OCI-LY1 (cell line): Measurements from ENCODE around the gene PXYLP1.
A peak's percentile ranks its signal among the peaks of the same experiment; 100 is the strongest.

Source experiments
- H2AFZ ChIP-seq: fragments of 200-600 bp; sonication (generic), shearing (Covaris generic); 2 replicates; pipeline ENCODE4 v1.6.0; 2014; ENCODE audit warnings: antibody characterized with exemption, mild to moderate bottlenecking, low read length
- H3F3A ChIP-seq: fragments of 200-600 bp; sonication (generic), shearing (Covaris generic); 2 replicates; pipeline ENCODE4 v1.6.0; 2014; ENCODE audit warnings: mild to moderate bottlenecking, antibody characterized with exemption, low read length, moderate library complexity; ENCODE audit not compliant: insufficient read depth
- H3K27ac ChIP-seq: fragments of 200-600 bp; sonication (generic); 2 replicates; pipeline ENCODE4 v1.5.1; 2014; ENCODE audit warnings: low read length, mixed run types, mild to moderate bottlenecking, low read depth; ENCODE audit not compliant: poor library complexity, severe bottlenecking
- H3K27me3 ChIP-seq: fragments of 200-600 bp; sonication (generic); 2 replicates; pipeline ENCODE4 v1.6.0; 2014; ENCODE audit warnings: antibody characterized with exemption, mild to moderate bottlenecking, low read length, moderate library complexity; ENCODE audit not compliant: insufficient read depth
- H3K36me3 ChIP-seq: fragments of 200-600 bp; sonication (generic); 2 replicates; pipeline ENCODE4 v1.6.1; 2014; ENCODE audit warnings: mild to moderate bottlenecking, antibody characterized with exemption, low read length, moderate library complexity, mixed read lengths; ENCODE audit not compliant: insufficient read depth
- H3K4me1 ChIP-seq: fragments of 200-600 bp; sonication (generic); 2 replicates; pipeline ENCODE4 v1.5.1; 2014; ENCODE audit warnings: mild to moderate bottlenecking, low read length, moderate library complexity; ENCODE audit not compliant: insufficient read depth, severe bottlenecking
- H3K4me2 ChIP-seq: fragments of 200-600 bp; sonication (generic), shearing (Covaris generic); 2 replicates; pipeline ENCODE4 v1.6.1; 2014; ENCODE audit warnings: low read length
- H3K4me3 ChIP-seq: fragments of 200-600 bp; sonication (generic); 2 replicates; pipeline ENCODE4 v1.5.1; 2014; ENCODE audit warnings: low read length, low read depth, mild to moderate bottlenecking, mixed read lengths; ENCODE audit not compliant: poor library complexity, severe bottlenecking
- H3K79me2 ChIP-seq: fragments of 200-600 bp; shearing (Covaris generic); 2 replicates; pipeline ENCODE4 v1.6.1; 2016; ENCODE audit warnings: mixed run types, low read length, mixed read lengths; ENCODE audit not compliant: insufficient read depth
- H3K9ac ChIP-seq: fragments of 200-600 bp; sonication (generic), shearing (Covaris generic); 2 replicates; pipeline ENCODE4 v1.6.1; 2014; ENCODE audit warnings: mild to moderate bottlenecking, low read length, mixed read lengths
- H3K9me2 ChIP-seq: fragments of 200-600 bp; sonication (generic), shearing (Covaris generic); 2 replicates; pipeline ENCODE4 v1.6.1; 2014; ENCODE audit warnings: low read depth, mild to moderate bottlenecking, low read length, mixed read lengths
- H3K9me3 ChIP-seq: fragments of 200-600 bp; shearing (Covaris generic); 2 replicates; pipeline ENCODE4 v1.6.1; 2014; ENCODE audit warnings: low read length, mixed read lengths
- H4K20me1 ChIP-seq: fragments of 200-600 bp; sonication (generic), shearing (Covaris generic); 2 replicates; pipeline ENCODE4 v1.6.0; 2016; ENCODE audit warnings: mild to moderate bottlenecking, low read length; ENCODE audit not compliant: insufficient read depth
- CTCF ChIP-seq: fragments of 200-600 bp; sonication (generic), shearing (Covaris generic); IDR thresholded peaks from 2 replicates; pipeline ENCODE4 v1.5.1; 2017; ENCODE audit warnings: mild to moderate bottlenecking, antibody characterized with exemption, low read length, moderate library complexity, mixed read lengths
- EZH2 ChIP-seq: fragments of 200-600 bp; sonication (generic), shearing (Covaris generic); IDR thresholded peaks from 2 replicates; pipeline ENCODE4 v1.8.0; 2017; ENCODE audit warnings: borderline replicate concordance, mixed run types, mild to moderate bottlenecking, antibody characterized with exemption, low read length, moderate library complexity, mixed read lengths

Gene PXYLP1

GRCh38 chr3:141307351-141308059 lies 75.9 kb downstream of the PXYLP1 start:
- Histone ChIP-seq H3K79me2 (no peaks in the 10 kb centered on the region), H3K9me2 (no peaks in the 10 kb centered on the region), H3K4me1 (peaks cover 24% of the 10 kb centered on the region), H3K36me3 (no peaks in the 10 kb centered on the region), H2AFZ (no peak overlapping the region), H3K4me2 (no peak overlapping the region), H3K9me3 (no peaks in the 10 kb centered on the region), H3K4me3 (no peak overlapping the region), H3K9ac (no peak overlapping the region), H4K20me1 (no peaks in the 10 kb centered on the region), H3K27ac (no peak overlapping the region), H3K27me3 (no peaks in the 10 kb centered on the region), H3F3A (no peaks in the 10 kb centered on the region)
- TF ChIP-seq EZH2 (no peak), CTCF (no peak)

GRCh38 chr3:141308588-141309218 lies 77.1 kb downstream of the PXYLP1 start:
- TF ChIP-seq EZH2 (no peak), CTCF (peak; percentile 12; the same call in 1 of the 2 replicates)
- Histone ChIP-seq H3K4me1 (peaks cover 24% of the 10 kb centered on the region), H2AFZ (no peak overlapping the region), H3K4me3 (no peak overlapping the region), H3K27ac (no peak overlapping the region), H3F3A (no peaks in the 10 kb centered on the region), H3K4me2 (no peak overlapping the region), H3K27me3 (no peaks in the 10 kb centered on the region), H4K20me1 (no peaks in the 10 kb centered on the region), H3K9me2 (no peaks in the 10 kb centered on the region), H3K79me2 (no peaks in the 10 kb centered on the region), H3K9ac (no peak overlapping the region), H3K36me3 (no peaks in the 10 kb centered on the region), H3K9me3 (no peaks in the 10 kb centered on the region)

- Histone ChIP-seq H3K36me3 (no peaks in the 10 kb centered on the region), H3K4me1 (peaks cover 20% of the 10 kb centered on the region), H2AFZ (no peak overlapping the region), H3K4me2 (peak overlapping the region; percentile 92), H3K9me3 (no peaks in the 10 kb centered on the region), H4K20me1 (no peaks in the 10 kb centered on the region), H3K79me2 (no peaks in the 10 kb centered on the region), H3K9me2 (no peaks in the 10 kb centered on the region), H3K27ac (peak overlapping the region; percentile 21), H3K4me3 (peak overlapping the region; percentile 76), H3K9ac (peak overlapping the region; percentile 78), H3F3A (no peaks in the 10 kb centered on the region), H3K27me3 (no peaks in the 10 kb centered on the region)
- TF ChIP-seq EZH2: no peak
- TF ChIP-seq CTCF: no peak
Measured at GRCh38 chr3:141311170-141311495, 79.5 kb downstream of the PXYLP1 start.
